Muscle layer of duodenum (tissue), 2 donors: ENCODE results near the gene CALD1.

Experiments
- H3K27ac ChIP-seq: one replicate; pipeline ENCODE4 v1.7.0; 2013; ENCODE audit warnings: mild to moderate bottlenecking, low read length
- H3K27me3 ChIP-seq: one replicate; pipeline ENCODE4 v1.7.0; 2013; ENCODE audit warnings: low read depth, mild to moderate bottlenecking, control low read depth, low read length
- H3K36me3 ChIP-seq, 2 donors: one replicate each; pipeline ENCODE4 v1.7.0; 2013; ENCODE audit warnings: low read length in 2 of 2, control low read depth in 1 of 2, mild to moderate bottlenecking in 1 of 2; ENCODE audit not compliant: insufficient read depth in 2 of 2, control insufficient read depth in 1 of 2
- H3K4me1 ChIP-seq, 2 donors: one replicate each; pipeline ENCODE4 v1.7.0; 2013; ENCODE audit warnings: low read length in 2 of 2, mild to moderate bottlenecking in 2 of 2, control low read depth in 1 of 2, moderate library complexity in 1 of 2; ENCODE audit not compliant: insufficient read depth in 2 of 2, control insufficient read depth in 1 of 2
- H3K4me3 ChIP-seq, 2 donors: one replicate each; pipeline ENCODE4 v1.7.0; 2013; ENCODE audit warnings: low read length in 2 of 2, low read depth in 1 of 2, mild to moderate bottlenecking in 1 of 2
- H3K9me3 ChIP-seq, 2 donors: one replicate each; pipeline ENCODE4 v1.7.0; 2013; ENCODE audit warnings: low read length in 2 of 2, control low read depth in 1 of 2, mild to moderate bottlenecking in 1 of 2; ENCODE audit not compliant: control insufficient read depth in 1 of 2
- donor health status: healthy.

The CALD1 gene

GRCh38 chr7:134788191-134788590, 8.8 kb downstream of the CALD1 start:
- Histone ChIP-seq H3K4me3 (no peak overlapping the region), H3K27me3 (no peaks in the 10 kb centered on the region), H3K36me3 (peaks cover 0 to 6% of the 10 kb centered on the region in 2 donors), H3K9me3 (no peaks in the 10 kb centered on the region), H3K4me1 (peaks cover 0 to 59% of the 10 kb centered on the region in 2 donors), H3K27ac (peak overlapping the region; percentile 29)

GRCh38 chr7:134789967-134790685, 10.7 kb downstream of the CALD1 start:
- peaks cover 0 to 58% of the 10 kb centered on the region in 2 donors for H3K4me1 ChIP-seq
- no peaks in the 10 kb centered on the region for H3K36me3 ChIP-seq
- H3K27ac ChIP-seq: peak overlapping the region; percentile 88
- H3K9me3 ChIP-seq: no peaks in the 10 kb centered on the region
- peak overlapping the region; percentile 17 to 36 for H3K4me3 ChIP-seq
- no peaks in the 10 kb centered on the region for H3K27me3 ChIP-seq

- peak overlapping the region; percentile 62 for H3K27ac ChIP-seq
- H3K4me1 ChIP-seq: peaks cover 0 to 44% of the 10 kb centered on the region in 2 donors
- H3K36me3 ChIP-seq: no peaks in the 10 kb centered on the region
- H3K4me3 ChIP-seq: no peak overlapping the region
- H3K9me3 ChIP-seq: no peaks in the 10 kb centered on the region
- H3K27me3 ChIP-seq: no peaks in the 10 kb centered on the region
These were observed 13.5 kb downstream of the CALD1 start for GRCh38 chr7:134792968-134793367.

- H3K27me3 ChIP-seq: no peaks in the 10 kb centered on the region
- peaks cover 0 to 39% of the 10 kb centered on the region in 2 donors for H3K4me1 ChIP-seq
- H3K9me3 ChIP-seq: no peaks in the 10 kb centered on the region
- no peak overlapping the region for H3K4me3 ChIP-seq
- no peak overlapping the region for H3K27ac ChIP-seq
- H3K36me3 ChIP-seq: no peaks in the 10 kb centered on the region
These were observed 15.8 kb downstream of the CALD1 start for GRCh38 chr7:134795231-134795630.

- H3K9me3 ChIP-seq: no peaks in the 10 kb centered on the region
- peaks cover 2 to 3% of the 10 kb centered on the region in 2 donors for H3K36me3 ChIP-seq
- no peak overlapping the region for H3K4me3 ChIP-seq
- no peaks in the 10 kb centered on the region for H3K27me3 ChIP-seq
- H3K27ac ChIP-seq: no peak overlapping the region
- H3K4me1 ChIP-seq: peaks cover 0 to 31% of the 10 kb centered on the region in 2 donors
These were observed 18.7 kb downstream of the CALD1 start for GRCh38 chr7:134798155-134798554.

DNA sequence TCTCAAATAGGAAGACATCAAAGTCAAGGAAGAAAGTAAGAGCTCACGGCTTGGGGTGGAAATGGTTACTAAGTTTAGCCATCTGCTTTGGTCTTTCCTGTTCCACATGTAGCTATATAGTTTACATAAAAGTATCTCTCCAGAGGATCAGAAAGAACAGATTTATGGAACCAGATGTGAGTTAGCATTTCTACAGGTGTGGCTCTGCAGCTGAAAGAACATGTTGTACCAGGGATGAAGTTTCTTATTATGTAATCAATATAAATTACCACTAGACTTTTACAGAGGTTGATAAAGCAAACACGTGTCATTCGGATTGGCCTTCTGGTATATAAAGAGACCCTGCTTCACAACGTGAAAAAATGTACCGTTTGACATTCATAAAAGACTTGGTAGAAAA, 19.9 kb downstream of the CALD1 start:
- Histone ChIP-seq H3K9me3 (no peaks in the 10 kb centered on the region), H3K4me1 (peaks cover 0 to 24% of the 10 kb centered on the region in 2 donors), H3K36me3 (peaks cover 2 to 3% of the 10 kb centered on the region in 2 donors), H3K27ac (no peak overlapping the region), H3K27me3 (no peaks in the 10 kb centered on the region), H3K4me3 (no peak overlapping the region)

- Histone ChIP-seq H3K27ac (no peak overlapping the region), H3K9me3 (no peaks in the 10 kb centered on the region), H3K27me3 (no peaks in the 10 kb centered on the region), H3K4me1 (peaks cover 0 to 15% of the 10 kb centered on the region in 2 donors), H3K4me3 (no peak overlapping the region), H3K36me3 (peaks cover 2 to 3% of the 10 kb centered on the region in 2 donors)
These were observed 23.3 kb downstream of the CALD1 start for GRCh38 chr7:134802762-134803161.

DNA sequence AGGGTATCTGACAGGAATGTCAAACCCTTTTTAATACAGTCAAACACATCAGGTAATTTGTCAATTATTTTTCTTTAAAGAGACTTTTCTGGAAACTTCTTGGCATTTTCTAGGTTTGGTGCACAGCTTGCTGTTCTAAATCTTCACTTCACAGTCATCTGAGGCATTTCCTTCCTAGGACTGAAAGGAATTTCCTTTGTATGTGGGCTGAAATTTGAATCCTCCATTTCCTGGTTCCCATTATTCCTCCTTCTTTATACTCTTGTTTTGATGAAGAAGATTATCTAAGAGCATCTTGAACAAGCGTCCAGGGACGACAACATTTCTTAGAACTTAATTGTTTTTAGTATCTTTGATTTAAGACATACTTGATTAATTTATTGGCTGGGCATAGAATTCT, 24.9 kb downstream of the CALD1 start:
- Histone ChIP-seq H3K4me1 (peaks cover 0 to 29% of the 10 kb centered on the region in 2 donors), H3K27ac (no peak overlapping the region), H3K4me3 (no peak overlapping the region), H3K36me3 (peaks cover 2 to 3% of the 10 kb centered on the region in 2 donors), H3K9me3 (no peaks in the 10 kb centered on the region), H3K27me3 (no peaks in the 10 kb centered on the region)

- Histone ChIP-seq H3K27me3 (no peaks in the 10 kb centered on the region), H3K36me3 (peaks cover 2 to 3% of the 10 kb centered on the region in 2 donors), H3K4me1 (peaks cover 0 to 28% of the 10 kb centered on the region in 2 donors), H3K27ac (no peak overlapping the region), H3K4me3 (no peak overlapping the region), H3K9me3 (no peaks in the 10 kb centered on the region)
These were observed 25.4 kb downstream of the CALD1 start for GRCh38 chr7:134804854-134805253.

- peaks cover under 1 to 38% of the 10 kb centered on the region in 2 donors for H3K4me1 ChIP-seq
- no peak overlapping the region for H3K4me3 ChIP-seq
- no peaks in the 10 kb centered on the region for H3K27me3 ChIP-seq
- H3K36me3 ChIP-seq: peaks cover 2 to 3% of the 10 kb centered on the region in 2 donors
- no peak overlapping the region for H3K27ac ChIP-seq
- H3K9me3 ChIP-seq: no peaks in the 10 kb centered on the region
These were observed 26.8 kb downstream of the CALD1 start for GRCh38 chr7:134806197-134806596.

DNA sequence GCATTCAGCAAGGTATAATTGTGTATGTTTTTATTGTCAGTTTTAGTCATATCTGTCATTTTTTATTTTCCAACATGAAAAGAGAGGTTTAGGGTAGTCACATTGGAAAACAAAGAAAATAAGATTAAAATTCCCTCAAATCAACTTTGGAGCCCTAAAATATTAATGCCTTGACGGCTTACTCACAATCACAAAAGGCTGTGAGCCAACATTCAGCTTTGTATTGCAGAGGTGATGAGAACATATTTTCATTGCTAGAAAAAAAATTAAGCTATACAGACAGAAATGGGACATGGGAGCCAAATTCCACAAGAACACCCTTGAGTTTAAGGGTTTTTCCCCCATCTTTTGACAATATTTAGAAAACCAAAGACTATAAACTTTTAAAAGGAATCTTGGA, 30.2 kb downstream of the CALD1 start:
- Histone ChIP-seq H3K27me3 (no peaks in the 10 kb centered on the region), H3K27ac (no peak overlapping the region), H3K36me3 (peaks cover 0 to under 1% of the 10 kb centered on the region in 2 donors), H3K9me3 (no peaks in the 10 kb centered on the region), H3K4me1 (peaks cover 15 to 58% of the 10 kb centered on the region in 2 donors), H3K4me3 (no peak overlapping the region)

GRCh38 chr7:134811765-134812164, 32.3 kb downstream of the CALD1 start:
- H3K27ac ChIP-seq: peak overlapping the region; percentile 42
- no peak overlapping the region for H3K4me3 ChIP-seq
- peaks cover 15 to 63% of the 10 kb centered on the region in 2 donors for H3K4me1 ChIP-seq

More at GRCh38 chr7:134811765-134812164, 32.3 kb downstream of the CALD1 start:
- Histone ChIP-seq H3K36me3 (peaks cover 0 to 5% of the 10 kb centered on the region in 2 donors), H3K27me3 (no peaks in the 10 kb centered on the region), H3K9me3 (no peaks in the 10 kb centered on the region)
